Activated T-helper 1 cell treated with Interleukin-2 at 50 U/mL for 16 hours (primary cell): Measurements from ENCODE around the gene SPSB1.
"Not testable (repeated sequence)": the region's sequence is repeated elsewhere in the genome, so short reads cannot be mapped to it uniquely, and the experiment has no call there.

ENCODE experiments used
- DNase-seq: peaks from one replicate; pipeline ENCODE4 v3.0.0-alpha.2; 2020; ENCODE audit warnings: low read depth

SPSB1 gene

GRCh38 chr1:9279172-9279840 is 13.4 kb upstream of the SPSB1 start:
- no peak for DNase-seq

- DNase-seq, result no peak
Measured at GRCh38 chr1:9280015-9280860, 12.5 kb upstream of the SPSB1 start.

- DNase-seq, result no peak
Measured at GRCh38 chr1:9281071-9281827, 11.4 kb upstream of the SPSB1 start.

- no peak for DNase-seq
Measured at GRCh38 chr1:9281908-9282695, 10.6 kb upstream of the SPSB1 start.

- no peak for DNase-seq
Measured at GRCh38 chr1:9282696-9282955, 10.1 kb upstream of the SPSB1 start.

- DNase-seq, result no peak
Measured at GRCh38 chr1:9284061-9284460, 8.6 kb upstream of the SPSB1 start.

- no peak for DNase-seq
Measured at GRCh38 chr1:9286556-9286955, 6.1 kb upstream of the SPSB1 start.

GRCh38 chr1:9289090-9289534 is 3.6 kb upstream of the SPSB1 start:
- DNase-seq, result peak; percentile 71

- no peak for DNase-seq
Measured at GRCh38 chr1:9289711-9290485, 2.8 kb upstream of the SPSB1 start.

- no peak for DNase-seq
Measured at GRCh38 chr1:9291914-9292360, 757 bp upstream of the SPSB1 start.

- no peak for DNase-seq
Measured at GRCh38 chr1:9293241-9293532, 493 bp downstream of the SPSB1 start.

GRCh38 chr1:9293533-9294404 is 1.1 kb downstream of the SPSB1 start:
- no peak for DNase-seq

- no peak for DNase-seq
Measured at GRCh38 chr1:9294405-9294773, 1.7 kb downstream of the SPSB1 start.

GRCh38 chr1:9294910-9295636 is 2.4 kb downstream of the SPSB1 start:
- no peak for DNase-seq

- DNase-seq, result no peak
Measured at GRCh38 chr1:9295884-9296283, 3.2 kb downstream of the SPSB1 start.

- DNase-seq, result no peak
Measured at GRCh38 chr1:9296850-9297249, 4.2 kb downstream of the SPSB1 start.

- no peak for DNase-seq
Measured at GRCh38 chr1:9297831-9298230, 5.1 kb downstream of the SPSB1 start.

- DNase-seq, result no peak
Measured at GRCh38 chr1:9298282-9298681, 5.6 kb downstream of the SPSB1 start.

GRCh38 chr1:9299571-9300541 is 7.2 kb downstream of the SPSB1 start:
- not testable (repeated sequence) for DNase-seq
